Hepatocyte (in vitro differentiated cells): ENCODE measurements around the gene AKAP6. TPM values are rescaled to one million over a fixed set of nuclear protein-coding genes. Genes with fewer than 3 reads are reported as not detected.

Source experiments
- DNase-seq: peaks from one replicate; pipeline ENCODE4 v3.0.0-alpha.2; 2016; ENCODE audit warnings: low spot score
- H2AFZ ChIP-seq: fragments of 200-600 bp; sonication (generic); 2 replicates; pipeline ENCODE4 v1.6.0; 2016; ENCODE audit warnings: antibody characterized with exemption, mild to moderate bottlenecking
- H3K27ac ChIP-seq: fragments of 200-600 bp; sonication (generic); 2 replicates; pipeline ENCODE4 v1.5.1; 2016; ENCODE audit warnings: mild to moderate bottlenecking
- H3K27me3 ChIP-seq: fragments of 200-600 bp; sonication (generic); 2 replicates; pipeline ENCODE4 v1.6.1; 2016
- H3K36me3 ChIP-seq: fragments of 200-600 bp; sonication (generic); replicated peaks from 2 replicates; pipeline ENCODE4 v1.5.1; 2016; ENCODE audit warnings: low read depth; ENCODE audit not compliant: insufficient read depth
- H3K4me1 ChIP-seq: fragments of 200-600 bp; sonication (generic); 2 replicates; pipeline ENCODE4 v1.5.1; 2016; ENCODE audit warnings: mild to moderate bottlenecking, moderate library complexity; ENCODE audit not compliant: insufficient read depth
- H3K4me2 ChIP-seq: fragments of 200-600 bp; sonication (generic); 2 replicates; pipeline ENCODE4 v1.6.0; 2016
- H3K4me3 ChIP-seq: fragments of 200-600 bp; sonication (generic); 2 replicates; pipeline ENCODE4 v1.5.1; 2016; ENCODE audit warnings: mild to moderate bottlenecking
- H3K79me2 ChIP-seq: fragments of 200-600 bp; sonication (generic); 2 replicates; pipeline ENCODE4 v1.6.0; 2017; ENCODE audit warnings: mild to moderate bottlenecking
- H3K9me2 ChIP-seq: fragments of 200-600 bp; sonication (generic); replicated peaks from 2 replicates; pipeline ENCODE4 v1.6.0; 2017; ENCODE audit warnings: mild to moderate bottlenecking; ENCODE audit not compliant: insufficient read depth
- H3K9me3 ChIP-seq: fragments of 200-600 bp; sonication (generic); 2 replicates; pipeline ENCODE4 v1.5.1; 2016; ENCODE audit warnings: low read depth, mild to moderate bottlenecking
- H4K20me1 ChIP-seq: fragments of 200-600 bp; sonication (generic); 2 replicates; pipeline ENCODE4 v1.6.0; 2016; ENCODE audit warnings: mild to moderate bottlenecking; ENCODE audit not compliant: insufficient read depth, poor library complexity, severe bottlenecking
- CTCF ChIP-seq: fragments of 200-600 bp; sonication (generic); IDR thresholded peaks from 2 replicates; pipeline ENCODE4 v1.5.1; 2016; ENCODE audit warnings: antibody characterized with exemption, mild to moderate bottlenecking; ENCODE audit not compliant: poor library complexity
- EZH2 ChIP-seq: fragments of 200-600 bp; sonication (generic); IDR thresholded peaks from 2 replicates; pipeline ENCODE4 v1.6.1; 2016; ENCODE audit warnings: antibody characterized with exemption, mild to moderate bottlenecking, borderline replicate concordance
- EZH2phosphoT487 ChIP-seq: fragments of 200-600 bp; sonication (generic); IDR thresholded peaks from one replicate; pipeline ENCODE4 v1.6.1; 2018; ENCODE audit warnings: antibody characterized with exemption, mild to moderate bottlenecking, low read depth, moderate library complexity; ENCODE audit not compliant: unreplicated experiment, severe bottlenecking
- WGBS: methylation state at CpG from one replicate; pipeline ENCODE4 v1.1.6; 2016; ENCODE audit warnings: low lambda C conversion rate; ENCODE audit errors: missing lambda C conversion rate; 5-methylcytosine and 5-hydroxymethylcytosine counted together
- polyA plus RNA-seq: library from polyadenylated mRNA; unstranded; fragments of >200 nt; fragmentation: Nextera tagmentation; extraction: Ambion mirVana; gene quantifications from 2 replicates; pipeline ENCODE4 v1.2.1, GENCODE V29; 2016
- total RNA-seq: library from RNA; depleted of rRNA; stranded (reverse); fragments of >200 nt; gene quantifications from 2 replicates; pipeline ENCODE4 v1.2.3, GENCODE V29; 2014

AKAP6 gene
- total and polyA plus RNA-seq, 2 experiments from 2014 or later: 1.1 to 2.1 TPM

- no peak overlapping the region for H3K27ac ChIP-seq
- no peaks in the 10 kb centered on the region for H3K9me3 ChIP-seq
- 75% methylated on average over 1 of the region's 1 CpG for WGBS
- no peaks in the 10 kb centered on the region for H3K36me3 ChIP-seq
- no peaks in the 10 kb centered on the region for H4K20me1 ChIP-seq
- H3K9me2 ChIP-seq: no peaks in the 10 kb centered on the region
- no peaks in the 10 kb centered on the region for H3K79me2 ChIP-seq
- TF ChIP-seq EZH2: no peak
- no peak for TF ChIP-seq CTCF
- no peak for TF ChIP-seq EZH2phosphoT487
- H3K4me3 ChIP-seq: no peak overlapping the region
- H3K27me3 ChIP-seq: no peaks in the 10 kb centered on the region
- no peaks in the 10 kb centered on the region for H3K4me1 ChIP-seq
- H3K4me2 ChIP-seq: no peak overlapping the region
- no peak for DNase-seq
- H2AFZ ChIP-seq: no peak overlapping the region
Observed at GRCh38 chr14:32654106-32654505, 325.0 kb downstream of the AKAP6 start.

- H3K27me3 ChIP-seq: no peaks in the 10 kb centered on the region
- H3K9me2 ChIP-seq: no peaks in the 10 kb centered on the region
- 77% methylated on average over 3 of the region's 3 CpGs for WGBS
- H4K20me1 ChIP-seq: no peaks in the 10 kb centered on the region
- no peak for DNase-seq
- H2AFZ ChIP-seq: no peak overlapping the region
- no peak overlapping the region for H3K4me3 ChIP-seq
- H3K36me3 ChIP-seq: no peaks in the 10 kb centered on the region
- H3K9me3 ChIP-seq: no peaks in the 10 kb centered on the region
- no peak overlapping the region for H3K27ac ChIP-seq
- no peak overlapping the region for H3K4me2 ChIP-seq
- no peaks in the 10 kb centered on the region for H3K4me1 ChIP-seq
- H3K79me2 ChIP-seq: no peaks in the 10 kb centered on the region
- TF ChIP-seq CTCF: no peak
- TF ChIP-seq EZH2phosphoT487: no peak
- no peak for TF ChIP-seq EZH2
Observed at GRCh38 chr14:32656601-32657000, 327.5 kb downstream of the AKAP6 start.

- Histone ChIP-seq H3K9me2 (no peaks in the 10 kb centered on the region), H3K27ac (no peak overlapping the region), H3K79me2 (no peaks in the 10 kb centered on the region), H2AFZ (no peak overlapping the region), H4K20me1 (no peaks in the 10 kb centered on the region), H3K9me3 (no peaks in the 10 kb centered on the region), H3K4me2 (no peak overlapping the region), H3K4me1 (no peaks in the 10 kb centered on the region), H3K4me3 (no peak overlapping the region), H3K27me3 (no peaks in the 10 kb centered on the region), H3K36me3 (no peaks in the 10 kb centered on the region)
- DNase-seq: no peak
- 82% methylated on average over 4 of the region's 4 CpGs for WGBS
- no peak for TF ChIP-seq CTCF
Observed at GRCh38 chr14:32657081-32657480, 328.0 kb downstream of the AKAP6 start.

GRCh38 chr14:32661216-32661615, 332.1 kb downstream of the AKAP6 start:
- H3K27me3 ChIP-seq: no peaks in the 10 kb centered on the region
- no peaks in the 10 kb centered on the region for H3K79me2 ChIP-seq
- no peak overlapping the region for H3K4me2 ChIP-seq
- no peak for DNase-seq
- no peak for TF ChIP-seq EZH2
- no peak for TF ChIP-seq CTCF
- no peak for TF ChIP-seq EZH2phosphoT487
- no peak overlapping the region for H3K4me3 ChIP-seq
- H3K9me2 ChIP-seq: no peaks in the 10 kb centered on the region
- no peaks in the 10 kb centered on the region for H3K4me1 ChIP-seq
- no peaks in the 10 kb centered on the region for H3K36me3 ChIP-seq
- WGBS: 87% methylated on average over 6 of the region's 6 CpGs
- no peaks in the 10 kb centered on the region for H4K20me1 ChIP-seq
- H3K9me3 ChIP-seq: no peaks in the 10 kb centered on the region
- H3K27ac ChIP-seq: no peak overlapping the region
- no peak overlapping the region for H2AFZ ChIP-seq
